HG02884 (cell line): ENCODE results near the gene MICA.
"Not testable (repeated sequence)": the region's sequence is repeated elsewhere in the genome, so short reads cannot be mapped to it uniquely, and the experiment has no call there.

ENCODE experiments used
- ATAC-seq: cut with Tn5 transposase; IDR thresholded peaks from one replicate; pipeline ENCODE4 v1.9.1; 2021; ENCODE audit warnings: mild to moderate bottlenecking, moderate library complexity; ENCODE audit not compliant: unreplicated experiment

Gene MICA

GRCh38 chr6:31379850-31380249 is 23.5 kb upstream of the MICA start:
- ATAC-seq = no peak

DNA sequence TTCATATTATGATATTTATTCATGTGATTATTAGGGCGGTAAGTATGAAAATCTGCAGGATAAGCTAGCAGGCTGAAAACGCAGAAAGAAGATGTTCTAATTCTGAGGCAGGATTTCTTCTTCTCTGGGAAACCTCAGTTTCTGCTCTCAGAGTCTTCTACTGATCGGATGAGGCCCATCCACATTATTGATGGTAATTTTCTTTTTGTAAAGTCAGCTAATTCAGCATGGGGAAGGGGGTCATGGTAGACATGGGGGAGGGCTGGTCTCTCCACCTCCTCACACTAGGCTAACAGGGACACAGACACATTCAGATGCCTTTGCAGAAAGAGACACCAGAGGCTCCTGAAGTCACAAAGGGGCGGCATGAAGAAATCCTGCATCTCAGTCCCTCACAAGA is 21.7 kb upstream of the MICA start:
- no peak for ATAC-seq

DNA sequence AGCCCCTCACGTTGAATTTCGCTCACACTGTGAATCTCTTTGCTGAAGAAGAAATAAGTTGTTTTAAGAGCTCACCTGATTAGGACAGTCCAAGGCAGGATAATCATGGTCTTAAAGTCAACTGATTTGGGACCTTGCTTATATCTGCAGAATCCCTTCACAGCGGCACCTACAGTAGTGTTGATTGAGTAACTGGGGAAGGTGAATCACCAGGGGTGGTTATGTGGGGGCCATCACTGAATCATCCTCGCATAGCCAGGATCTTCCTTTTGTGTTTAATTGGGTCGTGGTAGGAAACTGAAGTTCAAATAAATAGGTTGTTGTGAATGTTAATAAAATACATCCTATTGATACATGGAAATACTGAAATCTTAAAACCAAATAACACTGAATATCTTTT is 20.2 kb upstream of the MICA start:
- no peak for ATAC-seq

GRCh38 chr6:31385041-31385440 is 18.4 kb upstream of the MICA start:
- no peak for ATAC-seq

DNA sequence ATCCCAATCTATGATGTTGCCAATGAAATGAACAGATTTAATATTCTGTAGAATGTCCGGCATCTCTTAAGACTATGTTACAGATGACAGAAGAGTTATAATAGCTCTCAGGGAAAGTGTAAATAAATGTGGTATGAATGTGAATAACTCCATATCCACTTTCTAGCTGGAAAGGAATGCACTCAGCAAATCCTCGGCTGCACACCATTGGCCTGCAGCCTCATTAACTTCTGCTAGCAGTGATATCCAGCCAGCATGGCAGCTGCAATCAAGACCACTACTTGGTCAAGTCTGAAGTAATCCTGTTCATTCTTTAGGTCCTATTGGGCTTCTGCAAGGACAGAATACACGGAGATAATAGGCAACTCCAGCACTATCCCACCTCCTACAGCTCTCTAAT is 17.3 kb upstream of the MICA start:
- ATAC-seq = no peak

- ATAC-seq = no peak
Measured at GRCh38 chr6:31386977-31387376, 16.4 kb upstream of the MICA start.

GRCh38 chr6:31388916-31389801 is 14.2 kb upstream of the MICA start:
- ATAC-seq = not testable (repeated sequence)

DNA sequence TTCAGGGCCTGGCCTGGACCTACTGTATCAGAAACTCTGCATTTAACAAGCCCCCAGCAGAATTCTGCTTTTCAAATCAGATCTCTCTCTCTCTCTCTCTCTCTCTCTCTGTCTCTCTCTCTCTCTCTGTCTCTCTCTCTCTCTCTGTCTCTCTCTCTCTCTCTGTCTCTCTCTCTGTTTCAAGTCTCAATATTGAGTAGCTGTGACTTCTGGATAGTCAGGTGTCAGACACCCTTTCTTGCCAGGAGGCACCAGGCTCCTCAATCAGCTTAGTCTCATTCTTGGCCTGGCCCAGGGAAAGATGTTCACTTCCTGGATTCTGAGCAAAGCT is 13.6 kb upstream of the MICA start:
- not testable (repeated sequence) for ATAC-seq

- no peak for ATAC-seq
Measured at GRCh38 chr6:31393932-31394331, 9.5 kb upstream of the MICA start.

DNA sequence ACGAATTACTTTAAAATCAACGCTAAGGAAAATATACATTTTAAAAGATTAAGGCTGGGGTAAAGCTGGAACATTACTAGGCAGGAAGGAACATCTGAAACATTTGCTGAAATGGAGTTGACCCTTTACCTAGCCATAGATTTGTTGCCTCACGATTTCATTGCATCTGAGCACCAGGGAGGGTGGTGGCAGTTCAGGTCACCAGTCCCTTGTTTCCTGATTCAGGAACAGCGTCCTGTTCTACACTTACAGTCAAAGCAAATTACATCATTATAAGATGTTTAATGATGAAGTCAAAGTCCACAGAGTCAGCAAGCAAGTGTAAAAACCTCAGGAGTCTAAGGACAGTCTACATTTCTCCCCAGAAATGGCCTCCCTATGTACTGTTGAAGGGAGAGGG is 9.0 kb upstream of the MICA start:
- no peak for ATAC-seq

DNA sequence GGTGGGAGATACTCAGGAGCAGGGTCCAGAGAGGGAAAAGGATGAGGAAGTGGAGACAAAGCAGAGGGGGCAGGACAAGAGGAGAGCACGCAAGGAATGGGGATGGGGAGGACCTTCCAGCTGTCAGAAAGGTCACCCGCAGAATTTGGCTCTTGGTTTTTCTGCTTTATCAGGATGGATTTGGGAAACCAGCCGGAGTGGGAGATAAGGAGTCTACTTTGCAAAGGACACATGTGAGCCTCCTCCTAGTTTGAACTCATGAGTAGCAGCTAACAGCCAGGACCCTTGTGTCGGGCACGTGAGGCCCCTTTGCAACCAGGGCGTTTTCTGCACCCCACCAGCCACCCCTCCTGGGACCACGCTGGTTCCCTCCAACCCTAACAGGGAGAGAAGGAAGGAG is 7.6 kb upstream of the MICA start:
- no peak for ATAC-seq

- ATAC-seq = no peak
Measured at GRCh38 chr6:31396422-31397152, 6.8 kb upstream of the MICA start.

GRCh38 chr6:31397153-31397499 is 6.3 kb upstream of the MICA start:
- ATAC-seq = not testable (repeated sequence)

GRCh38 chr6:31397901-31398525 is 5.4 kb upstream of the MICA start:
- ATAC-seq = no peak

DNA sequence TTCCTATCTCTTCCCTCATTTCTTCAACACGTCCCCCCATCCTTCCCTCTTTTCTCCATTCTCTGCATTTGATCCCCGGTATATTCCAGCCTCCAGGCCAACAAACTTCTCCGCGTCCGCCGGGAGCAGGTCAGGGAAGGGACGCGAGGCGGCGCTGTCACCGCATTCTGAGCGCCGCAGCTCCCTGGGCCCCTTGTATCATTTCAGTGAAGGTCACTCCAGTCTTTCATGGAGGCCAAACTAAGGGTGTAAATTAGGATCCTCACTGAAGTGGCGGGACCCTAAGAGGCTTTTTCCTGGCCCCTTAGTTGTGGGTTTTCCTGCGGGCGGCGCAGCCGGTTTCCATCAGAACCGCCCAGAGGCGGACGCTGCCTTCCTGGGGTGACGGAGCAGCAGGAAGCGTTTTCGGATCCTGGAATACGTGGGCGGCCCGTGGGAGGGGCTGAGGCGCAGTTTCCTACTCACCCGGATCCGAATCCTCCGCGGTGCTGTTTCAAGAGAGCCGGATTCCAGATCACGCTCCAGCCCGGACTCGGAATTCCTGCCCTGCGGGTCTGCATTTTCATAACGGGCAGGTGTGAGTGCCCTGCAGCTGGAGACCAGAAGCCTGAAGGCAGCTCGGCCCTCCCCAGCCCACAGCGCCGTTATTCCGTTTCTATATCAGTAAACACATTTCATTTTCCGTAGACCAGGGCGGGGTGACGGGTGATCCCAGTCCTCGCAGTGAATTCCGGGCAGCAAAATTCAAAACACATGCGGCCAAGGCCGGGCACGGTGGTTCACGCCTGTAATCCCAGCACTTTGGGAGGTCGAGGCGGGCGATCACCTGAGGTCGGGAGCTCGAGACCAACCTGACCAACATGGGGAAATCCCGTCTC is 3.6 kb upstream of the MICA start:
- no peak for ATAC-seq

DNA sequence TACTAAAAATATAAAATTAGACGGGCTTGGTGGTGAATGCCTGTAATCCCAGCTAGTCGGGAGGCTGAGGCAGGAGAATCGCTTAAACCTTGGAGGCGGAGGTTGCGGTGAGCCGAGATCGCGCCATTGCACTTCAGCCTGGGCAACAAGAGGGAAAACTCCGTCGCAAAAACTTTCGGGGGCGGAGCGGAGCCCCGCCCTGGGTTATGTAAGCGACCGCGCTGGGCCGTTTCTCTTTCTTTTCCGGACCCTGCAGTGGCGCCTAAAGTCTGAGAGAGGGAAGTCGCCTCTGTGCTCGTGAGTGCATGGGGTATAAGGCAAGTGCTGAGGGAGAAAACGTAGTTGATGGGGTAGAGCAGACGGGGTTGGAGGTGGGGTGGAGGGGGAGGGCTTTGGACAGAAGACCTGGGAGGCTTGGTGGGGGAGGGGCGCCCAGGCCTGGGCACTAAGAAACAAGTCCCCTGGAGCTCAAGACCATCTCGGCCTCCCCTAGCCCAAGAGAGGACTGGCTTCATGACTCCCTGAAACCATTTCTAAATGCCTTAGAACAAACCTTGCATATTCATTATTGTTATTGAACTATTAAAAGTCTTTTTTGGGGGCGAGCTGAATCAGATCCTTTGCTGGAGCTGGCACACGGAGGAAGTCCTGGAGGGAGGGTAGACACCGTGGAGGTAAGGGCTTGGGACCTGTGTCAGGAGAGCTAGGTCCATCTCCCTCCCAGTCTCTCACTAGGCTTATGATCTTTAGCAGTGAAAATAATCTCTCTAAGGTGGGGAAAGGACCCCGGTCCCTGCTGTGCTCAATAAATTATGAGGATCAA is 2.7 kb upstream of the MICA start:
- ATAC-seq = no peak

DNA sequence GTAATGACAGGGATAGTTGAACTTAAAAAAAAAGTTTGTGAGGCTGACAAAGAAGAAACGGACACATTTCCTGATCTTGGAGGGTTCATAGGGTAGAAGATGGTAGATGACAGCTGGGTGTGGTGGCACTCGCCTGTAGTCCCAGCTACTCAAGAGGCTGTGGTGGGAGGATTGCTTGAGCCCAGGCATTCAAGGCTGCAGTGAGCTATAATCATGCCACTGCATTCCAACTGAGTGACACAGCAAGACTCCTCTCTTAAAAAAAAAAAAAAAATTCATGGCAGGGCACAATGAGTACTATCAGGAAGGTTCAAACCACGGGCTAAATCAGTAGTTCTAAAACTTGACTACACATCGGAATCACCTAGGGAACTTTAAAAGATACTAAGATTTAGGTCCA is 2.0 kb upstream of the MICA start:
- ATAC-seq = no peak

- peak; percentile 18 for ATAC-seq
Measured at GRCh38 chr6:31402324-31403282, 792 bp upstream of the MICA start.

DNA sequence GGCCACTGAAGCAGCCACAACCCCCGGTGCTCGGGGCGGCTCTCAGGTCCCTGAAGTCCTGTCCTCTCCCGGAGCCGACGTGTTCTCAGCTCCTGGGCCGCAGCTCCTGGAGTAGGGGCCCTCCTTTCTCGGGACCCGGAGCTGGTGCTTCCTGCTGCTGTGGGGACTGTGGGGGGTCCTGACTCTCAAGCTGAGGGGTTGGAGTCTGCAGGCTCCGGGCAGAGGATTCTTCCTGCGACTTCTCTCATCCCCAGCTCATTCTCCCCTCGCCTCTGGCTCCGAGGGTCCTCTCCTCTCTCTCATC is 618 bp downstream of the MICA start:
- not testable (repeated sequence) for ATAC-seq
